Tibial artery (tissue), 4 donors: Measurements from ENCODE around the gene ICAM2.
"Not testable (repeated sequence)": the region's sequence is repeated elsewhere in the genome, so short reads cannot be mapped to it uniquely, and the experiment has no call there.

ENCODE experiments used
- DNase-seq, 2 donors: peaks; one replicate each; pipeline ENCODE4 v3.0.0-alpha.2; 2019
- H3K27ac ChIP-seq, 2 donors: fragments of 200-600 bp; sonication (generic) in 1 of 2; 1 replicate in 1 of 2; 2 replicates in 1 of 2; pipeline ENCODE4 v1.5.1; 2018 to 2019; ENCODE audit warnings: mild to moderate bottlenecking in 1 of 2
- H3K27me3 ChIP-seq, 2 donors: fragments of 200-600 bp; sonication (generic) in 1 of 2; one replicate each; pipeline versions ENCODE4 v1.5.1 to v1.6.0; 2016 to 2019
- H3K36me3 ChIP-seq, 3 donors: fragments of 200-600 bp; sonication (generic) in 2 of 3; one replicate each; pipeline ENCODE4 v1.5.1; 2016 to 2019; ENCODE audit warnings: mild to moderate bottlenecking in 2 of 3
- H3K4me1 ChIP-seq, 4 donors: fragments of 200-600 bp; sonication (generic) in 2 of 4; 1 replicate in 3 of 4; 2 replicates in 1 of 4; pipeline ENCODE4 v1.5.1; 2016 to 2019
- H3K4me3 ChIP-seq, 2 donors: fragments of 200-600 bp; sonication (generic) in 1 of 2; 1 replicate in 1 of 2; 2 replicates in 1 of 2; pipeline ENCODE4 v1.5.1; 2018 to 2019; ENCODE audit warnings: mild to moderate bottlenecking in 2 of 2
- H3K9me3 ChIP-seq, 3 donors: fragments of 200-600 bp; sonication (generic) in 1 of 3; one replicate each; pipeline ENCODE4 v1.5.1; 2016 to 2019
- CTCF ChIP-seq, 2 experiments: fragments of 200-600 bp in 1 of 2; fragments of 450-650 bp in 1 of 2; IDR thresholded peaks; one replicate each; pipeline ENCODE4 v1.5.1; 2017 to 2019; ENCODE audit warnings: antibody characterized with exemption in 2 of 2, mild to moderate bottlenecking in 1 of 2, moderate library complexity in 1 of 2
- intact Hi-C: fragments of 100-400 bp; cut with DNase I; formaldehyde crosslinking; loops from one replicate; pipeline ENCODE4 v1.15.0; 2023; ENCODE audit warnings: low total_unique reads

The ICAM2 gene

GRCh38 chr17:63985387-63986140, 34.9 kb downstream of the ICAM2 start:
- TF ChIP-seq CTCF (IDR thresholded peaks at IDR 0.05): no peak
- peak overlapping the region in 1 of 2 donors; percentile 44 for H3K27ac ChIP-seq
- H3K4me3 ChIP-seq: no peak overlapping the region
- intact Hi-C loops: no loop called here
- peaks cover 0 to 39% (median 20%) of the 10 kb centered on the region in 4 donors for H3K4me1 ChIP-seq
- no peak for DNase-seq
- peaks cover 0 to 24% of the 10 kb centered on the region in 2 donors for H3K27me3 ChIP-seq
- no peaks in the 10 kb centered on the region for H3K36me3 ChIP-seq
- peaks cover 0 to 7% (median 0%) of the 10 kb centered on the region in 3 donors for H3K9me3 ChIP-seq

- no peak for TF ChIP-seq CTCF (IDR thresholded peaks at IDR 0.05)
- intact Hi-C loops: no loop called here
- Histone ChIP-seq H3K4me3 (no peak overlapping the region), H3K27ac (peak overlapping the region; percentile 4 to 44), H3K36me3 (no peaks in the 10 kb centered on the region), H3K4me1 (peaks cover 0 to 42% (median 20%) of the 10 kb centered on the region in 4 donors), H3K27me3 (peaks cover 0 to 19% of the 10 kb centered on the region in 2 donors), H3K9me3 (peaks cover 0 to 7% (median 0%) of the 10 kb centered on the region in 3 donors)
- DNase-seq: peak in 1 of 2 donors; percentile 70
Measured at GRCh38 chr17:63984651-63985386, 35.6 kb downstream of the ICAM2 start.

- H3K4me3 ChIP-seq: no peak overlapping the region
- H3K9me3 ChIP-seq: peaks cover 0 to 7% (median 0%) of the 10 kb centered on the region in 3 donors
- intact Hi-C loops: no loop called here
- no peaks in the 10 kb centered on the region for H3K36me3 ChIP-seq
- H3K27ac ChIP-seq: peak overlapping the region; percentile 4 to 44
- no peak for TF ChIP-seq CTCF (IDR thresholded peaks at IDR 0.05)
- peaks cover 0 to 42% (median 20%) of the 10 kb centered on the region in 4 donors for H3K4me1 ChIP-seq
- H3K27me3 ChIP-seq: peaks cover 0 to 14% of the 10 kb centered on the region in 2 donors
- no peak for DNase-seq
Measured at GRCh38 chr17:63984236-63984635, 36.2 kb downstream of the ICAM2 start.

DNA sequence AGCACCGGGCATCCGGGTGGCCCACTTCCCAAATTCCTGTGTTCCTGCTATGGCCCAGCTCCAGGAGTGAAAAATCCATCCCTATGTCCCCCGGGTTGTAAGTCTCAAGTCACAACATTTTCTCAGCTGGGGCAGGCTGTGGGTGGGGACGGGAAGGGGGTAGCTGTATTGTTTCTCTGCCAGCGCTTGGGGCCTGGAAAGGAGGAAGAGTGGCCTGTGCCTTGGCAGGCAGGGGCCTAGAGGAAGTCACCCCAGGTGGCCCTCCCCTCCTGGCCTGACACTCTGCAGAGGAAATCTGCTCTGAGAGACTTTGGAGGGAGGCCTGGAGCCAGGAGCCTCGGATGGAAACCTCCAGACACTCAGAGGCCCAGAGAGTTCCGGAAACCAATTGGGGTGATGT, 37.1 kb downstream of the ICAM2 start:
- TF ChIP-seq CTCF (IDR thresholded peaks at IDR 0.05): no peak
- DNase-seq: peak in 1 of 2 donors; percentile 45
- peaks cover 0 to 34% (median 18%) of the 10 kb centered on the region in 4 donors for H3K4me1 ChIP-seq
- intact Hi-C loops: no loop called here
- H3K27ac ChIP-seq: no peak overlapping the region
- peaks cover 0 to 7% (median 0%) of the 10 kb centered on the region in 3 donors for H3K9me3 ChIP-seq
- H3K4me3 ChIP-seq: no peak overlapping the region
- H3K36me3 ChIP-seq: no peaks in the 10 kb centered on the region
- peaks cover 0 to 5% of the 10 kb centered on the region in 2 donors for H3K27me3 ChIP-seq

DNA sequence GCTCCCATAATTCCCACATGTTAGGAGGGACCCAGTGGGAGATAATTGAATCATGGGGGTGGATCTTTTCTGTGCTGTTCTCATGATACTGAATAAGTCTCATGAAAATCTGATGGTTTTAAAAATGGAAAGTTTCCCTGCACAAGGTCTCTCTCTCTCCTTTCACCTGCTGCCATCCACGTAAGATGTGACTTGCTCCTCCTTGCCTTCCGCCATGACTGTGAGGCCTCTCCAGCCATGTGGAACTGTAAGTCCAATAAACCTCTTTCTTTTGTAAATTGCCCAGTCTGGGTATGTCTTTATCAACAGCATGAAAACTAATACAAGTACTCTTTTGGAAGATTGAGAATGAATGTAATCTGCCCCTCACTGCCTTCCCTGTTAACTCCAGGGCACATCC, 37.8 kb downstream of the ICAM2 start:
- H3K36me3 ChIP-seq, H3K9me3 ChIP-seq, H3K27ac ChIP-seq, H3K4me3 ChIP-seq, DNase-seq, H3K27me3 ChIP-seq, intact Hi-C loops: not testable (repeated sequence)
- H3K4me1 ChIP-seq: peaks cover 0 to 34% (median 18%) of the 10 kb centered on the region in 4 donors
